ENCODE data around the gene PTK6.
"Not testable (repeated sequence)": the region's sequence is repeated elsewhere in the genome, so short reads cannot be mapped to it uniquely, and the experiment has no call there.

The PTK6 gene

GRCh38 chr20:63492518-63492917 lies 44.7 kb downstream of the PTK6 start:
- DNase-seq: no peak

DNA sequence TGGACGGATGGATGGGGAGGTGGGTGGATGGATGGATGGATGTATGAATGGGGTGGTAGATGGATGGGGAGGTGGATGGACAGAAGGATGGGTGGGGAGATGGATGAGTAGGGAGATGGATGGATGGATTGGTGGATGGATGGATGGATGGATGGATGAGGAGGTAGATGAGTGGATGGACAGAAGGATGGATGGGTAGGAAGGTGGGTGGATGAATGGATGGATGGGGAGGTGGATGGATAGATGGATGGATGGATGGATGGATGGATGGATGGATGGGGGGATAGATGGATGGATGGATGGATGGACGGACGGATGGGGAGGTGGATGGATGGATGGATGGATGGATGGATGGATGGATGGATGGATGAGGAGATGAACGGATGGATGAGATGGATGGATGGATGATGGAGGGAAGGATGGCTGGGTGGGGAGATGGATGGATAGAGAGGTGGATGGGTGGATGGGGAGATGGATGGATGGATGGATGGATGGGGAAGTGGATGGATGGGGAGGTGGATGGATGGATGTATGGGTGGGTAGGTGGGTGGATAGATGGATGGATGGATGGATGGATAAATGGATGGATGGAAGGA lies 45.4 kb downstream of the PTK6 start:
- DNase-seq: no peak

- DNase-seq: no peak
These were observed 46.1 kb downstream of the PTK6 start for GRCh38 chr20:63491078-63491477.

DNA sequence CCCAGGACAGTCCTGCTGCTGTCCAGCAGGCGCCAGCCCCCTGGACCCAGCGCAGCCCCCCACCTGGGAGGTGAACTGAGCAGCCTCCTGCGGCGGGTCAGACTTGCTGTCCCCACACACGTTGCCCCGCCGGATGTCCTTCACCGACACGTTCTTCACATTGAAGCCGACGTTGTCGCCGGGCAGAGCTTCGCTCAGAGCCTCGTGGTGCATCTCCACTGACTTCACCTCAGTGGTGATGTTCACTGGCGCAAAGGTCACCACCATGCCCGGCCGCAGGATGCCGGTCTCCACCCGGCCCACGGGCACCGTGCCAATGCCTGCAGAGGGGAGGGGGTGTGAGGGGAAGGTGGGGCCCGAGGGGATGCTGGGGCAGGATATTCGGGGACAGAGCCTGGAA lies 46.8 kb downstream of the PTK6 start:
- no peak for DNase-seq

DNA sequence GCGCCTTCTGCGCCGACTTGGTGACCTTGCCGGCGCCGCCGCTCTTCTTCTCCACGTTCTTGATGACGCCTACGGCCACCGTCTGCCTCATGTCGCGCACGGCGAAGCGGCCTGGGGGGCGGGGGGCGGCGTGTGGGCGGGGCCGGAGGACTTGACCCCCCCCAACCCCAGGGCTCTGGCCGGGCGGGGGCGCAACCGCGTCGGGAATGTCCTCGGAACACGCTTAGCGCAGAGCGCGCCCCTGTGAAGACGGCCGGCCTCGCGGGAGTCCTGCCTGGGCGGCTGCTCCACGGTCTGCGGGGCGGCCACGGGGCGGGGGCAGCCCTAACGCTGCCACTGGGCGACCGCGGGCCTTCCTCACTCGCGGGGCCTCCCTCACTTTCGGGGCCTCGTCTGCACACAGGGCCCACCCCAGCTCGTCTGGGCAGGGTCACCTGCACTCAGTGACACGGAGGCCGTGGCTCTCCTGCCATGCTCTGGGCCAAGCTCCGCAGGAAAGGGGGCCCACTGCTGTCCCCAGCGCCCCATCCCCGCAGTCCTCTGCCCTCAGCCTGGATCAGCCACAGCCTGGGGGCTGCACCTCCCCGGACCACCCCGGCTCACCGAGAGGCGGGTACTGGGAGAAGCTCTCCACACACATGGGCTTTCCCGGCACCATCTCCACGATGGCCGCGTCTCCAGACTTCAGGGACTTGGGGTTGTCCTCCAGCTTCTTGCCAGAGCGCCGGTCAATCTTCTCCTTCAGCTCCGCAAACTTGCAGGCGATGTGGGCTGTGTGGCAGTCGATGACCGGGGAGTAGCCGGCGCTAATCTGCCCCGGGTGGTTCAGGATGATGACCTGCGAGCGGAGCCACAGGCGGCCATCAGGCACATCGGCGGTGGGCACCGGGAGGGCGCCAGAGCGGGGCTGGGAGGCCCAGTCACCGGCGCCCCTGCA lies 48.6 kb downstream of the PTK6 start:
- no peak for DNase-seq

DNA sequence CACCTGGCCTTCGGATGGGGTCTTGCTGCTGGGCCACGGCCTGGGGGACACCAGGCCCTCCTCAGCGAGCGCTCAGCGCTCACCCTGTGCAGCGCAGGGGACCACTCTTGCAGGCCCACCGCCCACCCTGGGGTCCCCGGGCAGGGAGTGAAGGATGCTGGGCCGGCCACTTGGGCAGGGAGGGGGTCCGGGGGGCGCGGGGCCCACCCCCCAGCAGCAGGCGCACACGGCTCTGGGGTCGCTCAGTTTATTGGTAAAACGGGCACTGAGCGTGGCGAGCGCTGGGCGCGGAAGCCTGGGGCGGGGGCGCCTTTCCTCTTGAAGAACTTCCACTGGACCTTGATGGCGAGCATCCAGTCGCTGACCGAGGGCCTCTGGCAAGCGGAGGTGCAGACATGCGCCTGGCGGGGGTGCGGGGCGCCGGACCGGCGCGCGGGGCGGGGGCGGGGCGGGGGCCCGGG lies 49.4 kb downstream of the PTK6 start:
- DNase-seq: no peak

DNA sequence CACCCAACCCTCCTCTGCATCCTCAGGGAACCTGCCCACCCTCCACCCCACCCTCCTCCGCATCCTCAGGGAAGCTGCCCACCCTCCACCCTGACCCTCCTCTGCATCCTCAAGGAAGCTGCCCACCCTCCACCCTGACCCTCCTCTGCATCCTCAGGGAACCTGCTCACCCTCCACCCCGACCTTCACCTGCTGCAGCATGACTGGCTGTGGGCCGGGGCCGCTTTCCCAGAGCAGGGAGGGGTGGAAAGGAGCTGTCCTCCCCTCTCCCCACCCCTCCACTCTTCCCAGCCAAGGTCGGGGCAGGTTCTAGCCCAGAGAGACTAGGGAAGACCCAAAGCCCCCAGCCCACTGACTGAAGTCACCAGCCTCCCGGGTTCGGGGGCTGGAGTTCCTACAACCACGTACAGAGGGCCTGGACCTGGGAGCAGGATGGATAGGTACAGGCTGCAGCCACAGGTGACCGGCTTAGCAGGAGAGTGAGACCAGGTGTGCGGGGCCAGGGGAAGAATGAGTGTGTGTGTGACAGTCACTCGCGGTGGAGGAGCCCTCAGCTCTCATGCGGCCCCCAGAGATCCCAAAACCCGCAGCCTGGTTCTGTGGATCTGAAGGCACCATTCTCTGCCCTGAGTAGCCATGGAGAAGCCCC lies 49.9 kb downstream of the PTK6 start:
- no peak for DNase-seq

GRCh38 chr20:63486300-63486855 lies 50.8 kb downstream of the PTK6 start:
- DNase-seq: no peak

DNA sequence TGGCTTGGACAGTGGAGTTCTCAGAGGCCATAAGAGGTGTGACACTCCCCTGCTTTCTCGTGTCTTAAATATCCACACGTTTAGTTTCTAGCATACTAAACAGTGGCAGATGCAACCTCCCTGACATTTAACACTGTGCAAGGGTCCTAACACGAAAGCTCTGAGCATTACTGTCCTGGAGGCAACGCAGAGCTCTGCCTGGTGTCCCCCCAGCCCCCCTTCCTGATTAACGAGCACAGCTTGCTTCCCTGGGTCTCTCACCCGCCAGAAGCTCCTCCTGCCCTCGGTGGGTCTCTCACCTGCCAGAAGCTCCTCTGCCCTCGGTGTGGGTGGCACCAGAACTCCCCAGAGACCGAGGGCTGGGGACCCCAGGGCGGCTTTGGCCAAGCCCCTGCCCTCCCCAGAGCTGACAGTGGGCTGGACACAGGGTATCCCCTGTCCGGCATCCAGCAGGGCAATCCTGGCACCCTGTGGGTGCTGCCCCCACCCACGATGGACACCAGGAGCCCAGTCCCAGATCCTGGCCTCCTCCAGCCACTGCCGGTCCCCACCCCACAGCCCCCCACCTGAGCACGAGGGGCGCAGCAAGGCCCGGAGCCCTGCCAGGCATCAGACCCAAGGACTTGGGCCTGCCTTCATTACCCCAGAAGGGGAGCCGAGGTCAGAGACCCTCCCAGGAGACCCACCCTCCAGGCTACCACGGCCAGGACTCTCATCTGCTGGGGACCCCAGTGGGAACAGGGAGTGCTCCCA lies 52.3 kb downstream of the PTK6 start:
- DNase-seq: no peak

- DNase-seq: no peak
These were observed 52.9 kb downstream of the PTK6 start for GRCh38 chr20:63484236-63484635.

GRCh38 chr20:63483834-63484233 lies 53.3 kb downstream of the PTK6 start:
- DNase-seq: no peak

GRCh38 chr20:63482021-63482587 lies 55.1 kb downstream of the PTK6 start:
- no peak for DNase-seq

- DNase-seq: no peak
These were observed 55.7 kb downstream of the PTK6 start for GRCh38 chr20:63481503-63481902.

DNA sequence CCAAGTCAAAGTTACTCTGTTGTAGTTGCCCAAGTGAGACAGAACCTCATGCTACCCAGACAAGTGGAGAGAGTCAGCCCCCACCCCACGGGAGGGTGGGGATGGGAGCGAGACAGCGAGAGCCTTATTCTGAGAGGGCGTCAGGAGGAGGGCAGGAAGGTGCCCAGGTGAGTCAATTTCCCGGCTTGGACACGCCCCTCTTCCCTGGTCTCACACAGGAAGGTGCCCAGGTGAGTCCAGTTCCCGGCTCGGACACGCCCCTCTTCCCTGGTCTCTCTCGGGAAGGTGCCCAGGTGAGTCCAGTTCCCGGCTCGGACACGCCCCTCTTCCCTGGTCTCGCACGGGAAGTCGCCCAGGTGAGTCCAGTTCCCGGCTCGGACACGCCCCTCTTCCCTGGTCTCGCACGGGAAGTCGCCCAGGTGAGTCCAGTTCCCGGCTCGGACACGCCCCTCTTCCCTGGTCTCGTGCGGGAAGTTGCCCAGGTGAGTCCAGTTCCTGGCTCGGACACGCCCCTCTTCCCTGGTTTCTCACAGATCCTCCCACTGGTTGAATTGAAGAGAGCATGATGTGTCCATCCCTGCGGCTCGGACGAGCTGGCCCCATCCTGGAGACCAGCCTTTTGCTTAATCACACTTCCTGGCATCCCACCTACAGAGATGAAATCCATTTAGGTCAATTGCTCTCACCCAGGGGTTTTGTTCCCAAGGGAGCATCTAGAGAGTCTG lies 57.3 kb downstream of the PTK6 start:
- DNase-seq: not testable (repeated sequence)

- no peak for DNase-seq
These were observed 58.6 kb downstream of the PTK6 start for GRCh38 chr20:63478346-63479302.
